Measurements from ENCODE around the gene CELF2.

The CELF2 gene

DNA sequence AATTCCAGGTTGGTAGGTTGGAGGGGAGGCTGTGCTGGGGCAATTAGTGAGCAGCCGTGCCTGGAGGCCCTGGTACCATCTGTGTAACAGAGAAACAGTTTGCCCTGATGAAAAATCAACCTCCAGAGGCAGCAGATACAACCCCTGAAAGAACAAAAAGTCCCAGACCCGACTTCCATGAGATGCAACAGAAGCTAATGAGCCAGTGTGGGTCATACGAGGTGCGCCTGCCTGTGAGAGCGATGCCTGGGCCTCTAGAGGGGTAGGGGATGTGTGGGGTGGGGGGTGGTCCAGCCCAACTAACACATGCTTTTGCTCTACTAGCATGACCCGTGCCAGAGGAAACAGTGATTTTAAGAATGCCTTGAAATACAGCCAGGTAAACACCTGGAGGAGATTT is 39.3 kb downstream of the CELF2 start:
- FAIRE-seq (no peak), DNase-seq (ENCODE audit: insufficient read length, low spot score) (no peak)

DNA sequence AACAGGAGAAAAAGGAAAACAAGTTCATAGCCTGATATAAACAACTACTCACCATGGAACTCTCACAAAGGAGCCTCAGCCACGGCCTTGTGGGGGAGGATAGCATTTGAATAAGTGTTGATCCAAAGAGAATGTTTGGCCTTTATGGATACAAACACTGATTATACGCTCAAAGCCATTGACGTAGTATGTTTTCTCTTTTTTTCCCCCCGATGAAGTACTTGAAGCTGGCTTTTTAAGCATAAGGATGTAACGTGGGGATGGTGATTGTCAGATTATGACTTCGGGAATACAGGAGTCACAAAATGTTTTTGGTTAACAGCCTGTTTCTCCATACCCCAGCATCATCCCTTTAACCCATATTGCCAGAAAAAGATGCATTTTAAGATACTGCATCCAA is 39.8 kb downstream of the CELF2 start:
- DNase-seq (ENCODE audit: insufficient read length, low spot score) (no peak), FAIRE-seq (no peak)

DNA sequence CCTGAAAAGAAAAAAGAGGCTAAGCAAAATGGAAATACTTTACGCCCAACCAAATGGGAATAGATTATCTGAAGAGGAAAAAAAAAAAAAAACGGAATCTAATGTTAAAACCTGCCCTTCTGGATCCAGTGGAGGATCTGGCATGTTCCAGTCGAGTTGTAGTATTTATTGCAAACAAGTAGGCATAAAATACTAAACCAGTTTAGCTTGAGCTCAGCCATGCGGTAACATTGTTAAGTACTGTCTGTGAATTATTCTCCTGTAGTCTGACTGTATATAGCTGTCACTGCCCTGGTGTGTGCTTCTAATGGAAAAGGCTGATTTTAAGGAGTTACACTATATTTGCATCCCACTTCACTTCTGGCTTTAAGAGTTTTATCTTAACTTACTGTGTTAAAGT is 40.3 kb downstream of the CELF2 start:
- DNase-seq (ENCODE audit: insufficient read length, low spot score) = no peak
- FAIRE-seq = no peak

DNA sequence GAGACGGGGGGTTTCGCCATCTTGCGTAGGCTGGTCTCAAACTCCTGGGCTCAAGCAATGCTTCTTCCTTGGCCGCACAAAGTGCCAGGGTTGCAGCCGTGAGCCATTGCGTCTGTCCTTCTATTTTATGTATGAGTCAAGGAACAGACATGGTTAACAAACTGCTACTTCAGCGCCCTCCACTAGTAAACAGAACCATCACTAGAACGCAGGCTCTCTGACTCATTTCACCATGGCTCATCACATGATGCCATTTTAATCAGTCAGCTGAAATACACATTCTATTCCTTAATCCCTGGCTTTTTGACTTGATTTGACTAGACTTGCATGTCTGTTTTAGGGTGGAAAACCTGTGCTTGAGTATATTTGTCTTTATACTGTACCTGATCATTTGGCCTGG is 41.3 kb downstream of the CELF2 start:
- DNase-seq (ENCODE audit: insufficient read length, low spot score) = no peak
- no peak for FAIRE-seq

DNA sequence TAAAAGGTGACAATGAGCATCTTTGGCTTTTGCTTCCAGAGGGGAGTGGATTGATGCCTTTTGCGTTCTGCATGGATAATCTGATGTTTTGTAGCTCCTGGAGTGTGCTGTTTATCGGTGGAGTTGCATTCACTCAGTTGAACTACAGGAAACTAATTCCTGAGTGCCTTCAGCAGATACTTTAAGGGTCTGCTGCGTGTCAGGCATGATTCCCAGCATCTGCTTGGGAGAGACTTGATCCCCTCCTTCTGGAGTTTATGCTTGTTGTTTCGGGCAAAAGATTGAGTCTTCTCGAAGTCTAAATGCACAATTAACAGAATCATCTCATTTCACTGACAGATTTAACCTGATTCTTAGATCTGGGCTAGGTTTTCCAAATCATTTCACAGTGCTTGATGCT is 46.2 kb downstream of the CELF2 start:
- FAIRE-seq (no peak), DNase-seq (ENCODE audit: insufficient read length, low spot score) (no peak)

DNA sequence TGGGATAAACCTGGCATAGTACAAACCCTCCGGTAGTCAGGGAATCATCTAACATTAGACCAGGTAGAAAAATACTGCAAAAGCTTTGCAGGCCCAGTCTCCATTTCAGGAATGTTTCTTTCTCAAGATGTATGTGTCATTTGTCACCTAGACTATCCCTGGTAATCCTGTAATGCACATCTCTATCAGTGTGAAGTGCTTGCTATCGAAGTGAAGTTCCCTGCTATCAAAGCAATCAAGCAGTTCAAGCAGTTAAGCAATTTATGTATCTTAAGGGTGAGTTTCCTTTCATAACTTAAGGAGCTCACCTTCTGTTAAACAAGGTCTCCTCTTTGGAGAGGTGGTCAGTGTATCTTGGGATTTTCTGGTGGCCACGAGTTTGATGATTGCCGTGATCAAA is 47.2 kb downstream of the CELF2 start:
- DNase-seq (ENCODE audit: insufficient read length, low spot score) (no peak), FAIRE-seq (no peak)

DNA sequence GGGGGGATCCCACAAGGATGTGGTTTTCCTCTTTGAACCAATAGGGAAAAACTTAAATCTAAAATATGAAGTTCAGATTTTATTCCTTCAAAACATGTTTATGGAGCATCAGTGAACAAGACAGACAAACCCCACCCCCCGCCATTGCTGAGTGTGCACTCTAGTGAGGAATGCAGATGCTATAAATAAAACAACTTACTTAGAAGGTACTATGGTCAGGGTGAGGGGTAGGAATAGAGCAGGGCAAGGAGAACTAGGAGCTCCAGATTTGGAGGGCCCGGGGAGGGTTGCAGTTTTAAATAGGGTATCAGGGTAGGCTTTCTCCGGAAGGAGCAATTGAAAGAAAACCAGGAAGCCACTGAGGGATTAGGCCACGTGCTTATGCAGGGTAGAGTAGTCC is 47.9 kb downstream of the CELF2 start:
- DNase-seq (ENCODE audit: insufficient read length, low spot score) (no peak), FAIRE-seq (no peak)

DNA sequence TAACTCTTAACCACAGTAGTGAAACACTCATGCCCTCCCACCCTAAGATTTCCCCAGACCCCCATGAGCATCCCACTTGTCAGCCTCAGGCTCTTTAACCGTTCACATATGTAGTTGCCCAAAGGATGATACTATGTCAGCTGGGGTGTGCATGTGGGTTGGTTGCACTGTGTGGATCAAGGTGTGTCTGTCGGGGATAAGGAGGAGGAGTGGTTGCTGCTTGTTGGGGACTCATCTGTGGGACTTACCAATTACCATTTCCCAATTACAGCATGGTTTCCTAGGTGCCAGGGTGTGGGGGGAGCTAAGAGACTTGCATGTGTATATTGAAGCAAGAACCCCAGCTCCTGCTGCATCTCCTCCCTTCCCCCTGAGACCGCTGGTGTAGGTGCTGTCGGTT is 48.8 kb downstream of the CELF2 start:
- no peak for FAIRE-seq
- DNase-seq (ENCODE audit: insufficient read length, low spot score) = no peak

DNA sequence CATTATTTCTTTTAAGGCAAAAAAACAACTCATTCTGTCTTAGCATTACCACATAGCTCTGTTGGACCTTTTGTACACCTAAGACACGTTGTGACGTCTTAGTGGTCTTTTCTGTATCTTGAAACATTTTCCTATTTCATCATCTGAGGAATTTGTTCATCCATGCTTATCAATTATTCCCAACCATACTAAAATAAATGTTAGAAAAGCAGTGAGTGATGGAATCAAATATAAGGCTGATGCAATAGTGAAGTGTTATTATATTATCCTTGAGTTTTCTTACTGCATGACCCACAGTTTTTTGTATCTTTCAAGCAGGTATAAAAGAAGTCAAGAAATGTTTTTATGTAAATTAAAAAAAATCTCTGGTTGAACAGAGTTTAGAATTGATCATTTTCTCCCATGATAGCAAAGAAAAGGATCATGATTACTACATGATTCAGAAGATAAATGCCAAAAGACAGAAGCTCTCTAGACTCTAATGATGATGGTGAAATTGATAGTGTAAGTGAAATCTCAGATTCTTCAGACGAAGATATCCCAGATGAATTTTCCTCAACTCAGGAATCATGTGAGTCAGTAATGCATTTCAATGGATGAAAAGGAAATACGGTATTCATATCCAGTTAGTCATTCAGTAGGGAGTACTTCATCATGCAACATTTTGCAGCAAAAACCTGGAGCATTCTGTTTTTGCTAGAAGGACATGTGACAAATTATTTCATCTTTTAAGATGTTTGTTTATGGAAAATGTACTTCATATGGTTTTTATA is 51.4 kb downstream of the CELF2 start:
- FAIRE-seq (no peak), DNase-seq (ENCODE audit: insufficient read length, low spot score) (no peak)

DNA sequence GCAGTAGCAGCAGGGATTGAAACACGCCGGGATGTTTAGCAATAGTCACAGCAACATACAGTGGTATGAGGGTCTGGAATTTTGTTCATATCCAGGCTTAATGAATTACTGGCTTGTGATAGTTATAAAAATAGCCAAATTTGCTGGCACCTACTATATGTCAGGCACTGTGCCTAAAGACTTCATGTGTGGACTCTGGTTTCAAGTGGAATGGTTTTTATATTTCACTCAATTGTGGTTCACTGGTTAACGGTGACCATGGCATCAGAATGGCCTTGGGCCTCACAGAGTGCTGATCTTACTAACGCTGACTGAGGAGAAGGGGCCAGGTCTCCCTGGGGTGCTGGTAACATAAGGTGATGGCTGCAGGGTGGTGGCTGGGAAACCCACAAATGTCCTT is 55.7 kb downstream of the CELF2 start:
- no peak for FAIRE-seq

DNA sequence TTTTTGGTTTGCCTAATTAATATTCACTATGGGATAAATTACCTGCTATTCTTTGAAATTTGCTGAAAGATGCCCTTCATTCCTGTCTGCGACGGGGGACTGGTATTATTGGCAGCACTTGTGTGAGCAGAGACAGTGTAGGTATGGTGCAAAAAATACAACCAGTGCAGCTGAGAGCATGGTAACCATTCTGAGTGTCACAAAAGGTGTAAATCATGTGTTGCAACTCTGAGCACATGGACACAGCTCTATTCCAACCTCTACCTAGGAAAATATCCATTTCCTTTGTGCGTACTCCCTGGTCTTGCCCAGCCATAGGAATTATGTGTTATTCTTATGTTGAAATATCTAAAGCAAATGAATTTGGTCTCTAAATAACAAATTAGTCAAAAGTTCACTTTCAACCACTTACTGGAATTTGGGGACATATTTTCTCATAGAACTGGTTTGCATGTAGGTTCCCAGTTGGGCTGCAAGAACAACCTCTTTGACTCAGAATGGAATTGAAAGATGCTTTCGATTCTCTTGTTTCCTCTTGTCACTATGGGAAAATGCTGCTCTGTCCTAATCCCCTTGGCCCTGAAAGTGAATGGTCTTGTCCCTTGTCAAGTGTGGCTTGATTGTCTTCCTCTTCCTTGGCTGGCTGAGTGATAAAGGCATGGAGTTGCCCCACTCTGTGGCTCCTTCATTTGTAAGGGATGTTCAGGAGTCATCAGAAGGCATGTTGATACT is 57.0 kb downstream of the CELF2 start:
- DNase-seq (ENCODE audit: insufficient read length, low spot score) (no peak), FAIRE-seq (no peak)

More for the DNA sequence above, 55.7 kb downstream of the CELF2 start:
- DNase-seq (ENCODE audit: insufficient read length, low spot score) = no peak

DNA sequence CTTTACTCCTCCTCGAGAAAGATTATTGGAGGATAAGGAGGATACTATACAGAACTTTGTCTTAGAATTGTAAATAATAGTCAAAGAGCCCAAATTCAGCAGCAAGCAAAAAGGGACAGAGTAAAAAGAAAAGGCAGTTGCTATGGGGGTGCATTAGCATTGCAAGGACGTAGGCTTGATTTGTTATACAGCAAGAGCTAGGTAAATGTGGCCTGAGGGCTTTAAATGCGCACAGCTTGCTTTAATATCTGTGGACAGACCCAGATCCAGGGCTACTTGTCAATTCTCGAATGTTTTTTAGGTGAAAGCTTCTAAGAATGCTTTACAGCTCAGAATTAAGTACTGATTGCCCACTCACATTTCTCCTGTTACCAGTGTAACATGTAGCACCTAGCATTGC is 58.5 kb downstream of the CELF2 start:
- no peak for DNase-seq (ENCODE audit: insufficient read length, low spot score)
- FAIRE-seq = no peak

DNA sequence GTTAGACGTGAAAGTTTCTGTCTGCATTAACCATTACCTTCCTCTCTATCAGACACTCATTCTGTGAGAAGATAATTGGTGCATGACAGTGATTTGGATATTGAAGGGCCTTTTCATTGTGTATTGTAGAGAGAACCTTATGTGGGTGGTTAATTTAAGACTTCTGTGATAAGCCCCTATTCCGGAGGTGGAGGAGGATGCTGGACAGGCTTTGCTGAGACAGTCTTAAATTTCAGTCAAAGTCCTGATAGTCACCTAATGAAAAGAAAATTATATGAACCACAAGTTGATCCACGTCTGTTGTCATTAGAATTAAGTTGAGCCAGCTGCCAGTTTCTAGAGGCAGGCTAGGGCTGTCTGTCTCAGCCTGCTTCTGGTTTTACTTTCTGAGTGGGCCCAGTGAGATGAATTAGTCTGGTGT is 62.9 kb downstream of the CELF2 start:
- DNase-seq (ENCODE audit: insufficient read length, low spot score) (no peak), FAIRE-seq (no peak)

DNA sequence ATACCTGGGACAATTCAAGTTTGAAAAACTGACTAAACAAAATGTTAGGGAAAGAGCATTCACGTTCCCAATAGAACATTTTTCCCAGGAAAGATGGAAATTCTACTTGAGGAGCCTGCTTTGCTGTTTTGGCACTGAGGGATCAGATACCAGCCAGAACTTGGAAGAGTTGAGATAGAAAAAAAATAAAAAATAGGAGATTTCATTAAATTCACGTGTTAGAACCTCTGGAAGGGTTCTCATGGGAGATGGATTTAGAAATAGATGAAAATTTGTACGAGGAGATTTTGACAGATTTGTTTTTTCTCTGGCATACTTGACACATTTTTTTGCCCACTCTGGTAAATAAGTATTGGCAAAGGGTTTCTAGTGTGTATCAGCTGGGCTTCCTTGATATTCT is 63.7 kb downstream of the CELF2 start:
- no peak for FAIRE-seq
- no peak for DNase-seq (ENCODE audit: insufficient read length, low spot score)

DNA sequence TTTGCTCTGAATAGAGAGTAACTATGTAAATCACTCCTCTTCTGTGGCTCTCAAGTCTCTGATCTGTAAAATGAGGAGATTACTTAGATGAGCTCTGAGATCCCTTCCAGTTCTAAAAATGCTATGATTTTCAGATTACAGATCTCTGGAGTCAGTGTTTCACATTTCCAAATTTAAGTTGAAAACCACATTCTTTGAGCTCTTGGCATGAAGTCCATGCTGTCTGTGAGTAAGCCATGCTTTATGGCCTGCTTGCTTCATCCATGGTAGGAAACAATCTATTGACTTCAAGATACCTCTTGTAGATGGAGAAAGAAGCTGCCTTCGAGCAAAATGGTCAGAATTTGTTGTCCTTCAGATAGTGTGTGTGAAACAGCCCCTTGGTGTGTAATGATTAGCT is 64.9 kb downstream of the CELF2 start:
- DNase-seq (ENCODE audit: insufficient read length, low spot score) (no peak), FAIRE-seq (no peak)

DNA sequence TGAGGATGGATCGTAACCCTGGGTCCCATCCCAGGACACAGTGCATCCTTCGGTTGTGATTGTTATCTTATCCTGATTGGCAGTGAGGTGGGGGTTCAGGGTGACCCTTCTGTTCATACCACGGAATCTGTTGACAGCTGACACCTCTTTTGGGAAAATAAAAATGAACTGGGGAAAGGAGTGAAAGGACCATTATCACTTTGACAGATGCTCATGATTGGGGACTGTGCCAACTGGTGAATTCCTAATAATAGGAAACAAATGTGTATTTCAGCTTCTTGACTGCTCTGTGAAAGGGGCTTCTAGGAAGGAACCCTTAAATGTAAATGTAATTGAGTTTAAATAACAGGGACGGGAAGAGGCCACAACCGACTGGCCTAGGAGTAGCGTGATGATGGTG is 65.4 kb downstream of the CELF2 start:
- FAIRE-seq = no peak

DNA sequence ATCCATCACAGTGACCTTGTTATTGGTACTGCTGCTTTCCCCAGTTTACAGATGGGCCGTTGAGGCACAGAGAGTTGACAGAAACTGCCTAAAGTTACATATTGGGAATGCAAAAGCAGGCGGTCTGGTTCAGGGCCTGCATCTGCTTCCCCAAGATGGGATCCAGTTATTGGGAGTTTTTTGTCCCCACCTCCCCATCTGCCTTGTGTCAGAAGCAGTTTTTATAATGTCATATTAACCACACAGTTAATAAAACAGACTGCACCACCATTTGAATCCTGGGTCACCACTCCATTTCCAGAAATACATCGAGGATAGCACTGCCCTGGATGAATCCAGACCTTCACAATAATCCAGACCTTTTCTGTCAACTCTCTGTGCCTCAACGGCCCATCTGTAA is 67.9 kb downstream of the CELF2 start:
- DNase-seq (ENCODE audit: insufficient read length, low spot score) (no peak), FAIRE-seq (no peak)

More for the DNA sequence above, 65.4 kb downstream of the CELF2 start:
- no peak for DNase-seq (ENCODE audit: insufficient read length, low spot score)

DNA sequence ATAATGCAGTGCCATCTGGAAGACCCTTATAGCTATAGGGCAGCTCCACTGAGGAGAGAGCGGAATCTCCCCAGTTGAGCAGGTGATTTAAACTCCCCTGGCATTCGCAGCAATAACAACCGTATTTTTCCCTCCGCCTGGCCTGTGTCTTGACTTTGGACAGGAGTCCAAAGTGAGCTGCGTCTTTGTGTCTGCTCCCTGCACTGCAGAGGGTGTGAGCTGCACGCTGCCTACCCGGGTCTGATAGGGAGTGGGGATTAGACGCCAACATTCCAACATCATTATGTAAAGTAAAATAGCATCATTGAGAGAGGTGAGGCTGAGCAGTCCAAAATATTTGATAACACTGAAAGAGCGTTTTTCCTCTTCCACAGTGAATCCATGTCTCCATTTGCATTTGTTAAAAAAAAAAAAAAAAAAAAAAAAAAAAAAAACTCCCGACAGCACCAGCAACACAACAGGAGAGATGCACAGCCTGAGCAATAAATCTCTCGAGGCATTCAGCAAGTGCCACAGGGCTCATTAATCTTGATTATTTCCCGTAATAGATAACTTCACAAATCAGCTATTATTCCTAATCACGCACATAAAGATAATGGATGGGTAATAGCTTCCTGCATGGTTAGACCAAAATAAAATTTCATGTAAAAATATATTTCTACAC is 68.6 kb downstream of the CELF2 start:
- FAIRE-seq (no peak), DNase-seq (ENCODE audit: insufficient read length, low spot score) (no peak)

DNA sequence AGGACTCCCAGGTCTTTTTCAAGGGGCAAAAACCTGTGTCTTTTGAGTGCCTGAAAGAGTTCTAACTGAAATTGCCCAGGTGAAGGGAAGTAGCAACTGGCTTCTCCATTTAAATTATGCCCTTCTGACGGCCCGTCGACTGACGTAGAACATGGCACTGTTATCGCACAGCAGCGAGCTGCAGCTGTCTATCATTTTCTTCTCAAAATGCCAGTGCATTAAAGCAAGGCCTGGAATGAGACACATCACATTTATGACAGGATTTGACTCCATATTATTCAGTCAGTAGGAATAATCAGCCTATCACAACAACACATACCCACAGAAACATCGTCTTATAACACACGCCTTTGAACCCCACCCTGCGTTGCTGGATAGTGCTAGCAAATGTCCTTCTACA is 69.7 kb downstream of the CELF2 start:
- no peak for FAIRE-seq
- no peak for DNase-seq (ENCODE audit: insufficient read length, low spot score)

DNA sequence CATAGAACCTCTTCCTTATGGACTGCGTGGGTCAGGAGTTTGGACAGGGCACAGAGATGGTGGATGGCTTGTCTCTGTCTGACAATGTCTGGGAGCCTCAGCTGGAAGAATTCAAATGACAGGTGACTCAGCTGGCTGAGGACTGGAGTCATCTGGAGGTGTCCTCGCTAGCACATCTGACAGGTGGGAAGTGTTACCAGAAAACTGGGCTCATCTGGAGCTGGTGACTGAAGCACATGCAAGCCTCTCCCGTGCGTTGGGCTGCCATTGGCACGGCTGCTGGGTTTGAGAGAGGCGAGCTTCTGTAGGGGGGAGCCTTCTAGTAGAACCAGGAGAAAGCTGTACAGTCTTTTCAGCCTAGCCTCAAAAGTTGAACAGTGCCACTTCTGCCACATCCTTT is 71.0 kb downstream of the CELF2 start:
- FAIRE-seq (no peak), DNase-seq (ENCODE audit: insufficient read length, low spot score) (no peak)

DNA sequence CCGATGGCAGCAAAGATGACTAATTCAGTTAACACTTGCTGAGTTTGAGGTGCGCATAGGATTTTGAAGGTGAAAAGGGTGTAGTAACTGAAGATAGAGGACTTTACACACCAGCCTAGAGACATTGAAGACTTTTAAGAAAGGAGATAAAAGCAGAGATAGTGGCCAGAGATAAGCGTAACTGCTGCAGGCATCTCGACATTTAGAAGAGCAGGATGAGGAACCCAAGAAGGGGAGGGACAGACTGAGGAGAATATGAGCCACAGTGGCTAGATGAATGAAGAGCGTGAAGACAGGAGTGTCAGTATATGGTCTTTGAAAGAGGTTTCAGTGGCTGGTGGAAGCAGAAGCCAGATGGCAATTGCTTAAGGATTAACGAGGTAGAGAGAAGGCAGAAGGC is 71.6 kb downstream of the CELF2 start:
- FAIRE-seq (no peak), DNase-seq (ENCODE audit: insufficient read length, low spot score) (no peak)

Measured in HTR-8/SVneo (cell line).